ENCODE measurements around the gene MACROD2. TPM values are rescaled to one million over a fixed set of nuclear protein-coding genes. Genes with fewer than 3 reads are reported as not detected.
A peak's percentile ranks its signal among the peaks of the same experiment; 100 is the strongest.

The MACROD2 gene
- polyA plus RNA-seq, 1 experiment: 0.47 TPM

DNA sequence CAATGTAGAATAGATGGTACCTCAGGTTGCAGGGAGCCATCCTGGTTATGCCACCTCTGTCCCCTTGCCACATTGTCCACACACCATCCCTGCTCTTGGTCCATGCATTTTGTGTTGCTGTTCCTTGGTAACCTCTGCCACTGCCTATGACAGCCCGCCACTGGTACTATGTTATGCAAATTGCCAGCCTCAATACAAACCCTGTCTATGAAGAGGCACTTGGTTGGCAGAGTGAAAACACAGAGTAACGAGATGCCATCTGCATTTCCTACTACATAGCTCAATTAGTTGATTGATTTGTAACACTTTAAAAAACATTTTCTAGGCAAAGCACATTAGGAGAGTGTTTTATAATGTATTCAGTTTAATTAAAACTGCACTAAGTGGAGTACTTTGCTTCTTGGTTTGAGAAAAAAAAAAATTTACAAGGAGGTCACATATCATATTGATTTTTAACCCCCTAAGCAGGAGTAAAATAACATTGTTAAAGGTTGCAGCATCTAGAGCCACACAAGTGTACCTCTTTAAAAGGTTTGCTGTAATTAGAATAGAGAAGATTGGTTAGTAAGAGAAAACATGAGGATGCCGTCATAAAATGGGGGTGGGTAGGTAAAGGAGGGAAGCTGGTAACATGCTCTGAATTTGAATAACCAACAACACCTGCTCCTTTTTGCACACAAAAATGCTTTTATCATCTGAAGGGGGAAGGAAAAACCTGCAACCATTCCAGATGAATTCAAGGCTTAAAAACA lies 1760.9 kb downstream of the MACROD2 start:
- Histone ChIP-seq H3K4me3 (ENCODE audit: low read depth, low read length) (no peak overlapping the region), H3K36me3 (ENCODE audit: control insufficient read depth, insufficient read depth, low read length) (no peaks in the 10 kb centered on the region), H3K27me3 (ENCODE audit: control insufficient read depth, insufficient read depth, low read length) (no peaks in the 10 kb centered on the region)
- TF ChIP-seq, protein P1, sequence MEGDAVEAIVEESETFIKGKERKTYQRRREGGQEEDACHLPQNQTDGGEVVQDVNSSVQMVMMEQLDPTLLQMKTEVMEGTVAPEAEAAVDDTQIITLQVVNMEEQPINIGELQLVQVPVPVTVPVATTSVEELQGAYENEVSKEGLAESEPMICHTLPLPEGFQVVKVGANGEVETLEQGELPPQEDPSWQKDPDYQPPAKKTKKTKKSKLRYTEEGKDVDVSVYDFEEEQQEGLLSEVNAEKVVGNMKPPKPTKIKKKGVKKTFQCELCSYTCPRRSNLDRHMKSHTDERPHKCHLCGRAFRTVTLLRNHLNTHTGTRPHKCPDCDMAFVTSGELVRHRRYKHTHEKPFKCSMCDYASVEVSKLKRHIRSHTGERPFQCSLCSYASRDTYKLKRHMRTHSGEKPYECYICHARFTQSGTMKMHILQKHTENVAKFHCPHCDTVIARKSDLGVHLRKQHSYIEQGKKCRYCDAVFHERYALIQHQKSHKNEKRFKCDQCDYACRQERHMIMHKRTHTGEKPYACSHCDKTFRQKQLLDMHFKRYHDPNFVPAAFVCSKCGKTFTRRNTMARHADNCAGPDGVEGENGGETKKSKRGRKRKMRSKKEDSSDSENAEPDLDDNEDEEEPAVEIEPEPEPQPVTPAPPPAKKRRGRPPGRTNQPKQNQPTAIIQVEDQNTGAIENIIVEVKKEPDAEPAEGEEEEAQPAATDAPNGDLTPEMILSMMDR (IDR thresholded peaks at IDR 0.05; ENCODE audit: insufficient read depth, low read depth, low read length): no peak
- ChIA-PET CTCF (interaction anchor here (0.6 kb wide), 1 partner anchor 471 kb away, joined by 3 read pairs; no protein-coding TSS in a partner anchor), POLR2A (no interaction called here)
- DNase-seq (ENCODE audit: low read depth): no peak

DNA sequence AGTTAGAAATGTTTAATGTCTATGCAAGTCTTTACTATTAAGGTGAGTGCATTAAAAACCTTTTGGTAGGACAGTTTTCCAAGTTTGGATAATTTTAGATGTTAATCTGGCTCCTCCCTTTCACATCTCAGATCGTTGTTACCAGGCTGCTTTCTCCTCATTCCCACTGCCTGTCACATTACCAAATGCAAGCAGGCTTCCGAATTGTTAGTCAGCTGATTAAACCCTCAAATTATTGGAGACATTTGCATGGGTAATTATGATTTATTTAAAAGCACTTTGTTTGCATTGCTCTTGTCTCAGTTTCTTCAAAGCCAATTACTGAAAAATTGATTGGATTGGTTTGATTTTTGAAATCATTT lies 1761.4 kb downstream of the MACROD2 start:
- no peaks in the 10 kb centered on the region for H3K27me3 ChIP-seq (ENCODE audit: control insufficient read depth, insufficient read depth, low read length)
- ChIA-PET POLR2A (no interaction called here), CTCF (interaction anchor here (0.6 kb wide), 2 partner anchors 471 to 845 kb away, joined by 3 read pairs; no protein-coding TSS in a partner anchor)
- H3K36me3 ChIP-seq (ENCODE audit: control insufficient read depth, insufficient read depth, low read length): no peaks in the 10 kb centered on the region
- H3K4me3 ChIP-seq (ENCODE audit: low read depth, low read length): no peak overlapping the region
- DNase-seq (ENCODE audit: low read depth): no peak
- TF ChIP-seq, protein P1 (IDR thresholded peaks at IDR 0.05; ENCODE audit: insufficient read depth, low read depth, low read length): no peak

DNA sequence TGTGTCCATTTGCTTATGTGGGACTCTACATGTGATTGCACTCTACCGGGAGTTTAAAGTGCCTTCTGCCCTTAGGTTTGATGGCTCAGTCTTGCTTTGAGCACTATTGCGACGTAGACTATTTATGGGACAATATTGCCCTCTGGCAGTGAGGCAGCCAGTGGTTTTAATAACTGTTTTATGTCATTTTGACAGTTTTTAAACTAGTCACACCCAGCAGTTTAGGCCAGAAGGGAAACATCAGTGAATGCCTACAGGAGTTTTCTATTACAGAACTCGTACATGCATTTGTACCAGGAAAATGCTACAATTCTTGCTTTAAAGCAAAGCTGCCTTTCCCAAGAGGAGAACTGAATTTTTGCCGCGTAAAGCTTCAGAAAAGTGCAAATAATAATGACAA lies 1764.3 kb downstream of the MACROD2 start:
- CTCF ChIA-PET: interaction anchor here (1.4 to 1.5 kb wide), 2 partner anchors 12 to 1422 kb away, joined by 3 to 6 read pairs; partner anchors contain the start of gene FLRT3
- Histone ChIP-seq H3K4me3 (ENCODE audit: low read depth, low read length) (no peak overlapping the region), H3K36me3 (ENCODE audit: control insufficient read depth, insufficient read depth, low read length) (no peaks in the 10 kb centered on the region), H3K27me3 (ENCODE audit: control insufficient read depth, insufficient read depth, low read length) (no peaks in the 10 kb centered on the region)
- DNase-seq (ENCODE audit: low read depth): peak; percentile 18
- POLR2A ChIA-PET: no interaction called here
- TF ChIP-seq, protein P1 (IDR thresholded peaks at IDR 0.05; ENCODE audit: insufficient read depth, low read depth, low read length): peak; percentile 28; the same call in 1 of the 2 replicates

DNA sequence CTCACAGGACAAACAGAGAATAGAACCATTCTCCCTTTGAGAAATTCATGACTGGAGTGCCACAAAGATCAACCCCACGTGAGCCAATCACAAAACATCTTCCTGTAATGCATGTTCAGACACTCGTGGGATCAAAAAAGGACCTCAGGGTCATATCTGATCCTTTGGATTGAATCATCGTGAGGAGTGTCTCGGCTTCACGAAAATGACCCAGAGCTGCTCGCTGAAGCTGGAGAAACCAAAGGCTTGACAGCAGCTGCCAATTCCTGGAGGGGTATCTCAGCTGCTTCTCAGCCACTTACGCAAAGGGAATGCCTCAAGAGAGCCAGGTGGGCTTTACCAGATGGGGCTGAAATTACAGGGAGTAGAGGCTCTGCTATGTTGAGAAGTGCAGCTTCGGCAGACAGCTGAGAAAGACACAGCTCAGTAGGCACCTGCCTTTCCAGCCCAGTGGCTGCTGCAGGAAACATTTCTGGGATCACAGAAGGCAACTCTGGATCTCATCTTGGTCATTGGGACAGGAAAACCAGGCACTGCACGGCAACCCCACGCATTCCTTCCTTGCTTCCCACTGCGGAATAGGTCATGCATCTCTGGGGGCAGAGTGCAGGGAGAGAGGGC lies 1764.8 kb downstream of the MACROD2 start:
- H3K27me3 ChIP-seq (ENCODE audit: control insufficient read depth, insufficient read depth, low read length): no peaks in the 10 kb centered on the region
- DNase-seq (ENCODE audit: low read depth): no peak
- H3K4me3 ChIP-seq (ENCODE audit: low read depth, low read length): no peak overlapping the region
- CTCF ChIA-PET: interaction anchor here (1.4 to 1.5 kb wide), 2 partner anchors 13 to 1423 kb away, joined by 3 to 6 read pairs; partner anchors contain the start of gene FLRT3
- TF ChIP-seq, protein P1 (IDR thresholded peaks at IDR 0.05; ENCODE audit: insufficient read depth, low read depth, low read length): no peak
- POLR2A ChIA-PET: no interaction called here
- H3K36me3 ChIP-seq (ENCODE audit: control insufficient read depth, insufficient read depth, low read length): no peaks in the 10 kb centered on the region

DNA sequence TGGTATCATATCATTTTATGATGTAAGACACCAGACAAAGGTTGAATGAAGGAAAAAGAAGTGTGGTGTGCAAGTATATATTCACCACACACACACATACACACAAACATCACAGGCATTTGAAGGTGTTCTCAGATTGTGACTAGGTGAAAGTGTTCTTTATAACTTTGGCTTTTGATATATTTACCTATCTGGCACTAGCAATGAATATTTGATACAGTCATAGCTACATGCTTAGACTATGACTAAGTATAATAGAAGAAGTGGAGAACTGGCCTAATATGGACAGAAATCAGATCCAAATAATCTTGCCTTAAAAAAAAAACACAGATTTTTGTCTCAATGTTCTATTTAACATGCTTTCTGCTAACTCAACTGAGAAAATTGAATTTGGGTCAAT lies 1768.0 kb downstream of the MACROD2 start:
- CTCF ChIA-PET: no interaction called here
- no peak for DNase-seq (ENCODE audit: low read depth)
- POLR2A ChIA-PET: interaction anchor here (0.7 kb wide), 1 partner anchor 1147 kb away, joined by 8 read pairs; no protein-coding TSS in a partner anchor
- no peaks in the 10 kb centered on the region for H3K36me3 ChIP-seq (ENCODE audit: control insufficient read depth, insufficient read depth, low read length)
- TF ChIP-seq, protein P1 (IDR thresholded peaks at IDR 0.05; ENCODE audit: insufficient read depth, low read depth, low read length): no peak
- H3K27me3 ChIP-seq (ENCODE audit: control insufficient read depth, insufficient read depth, low read length): no peaks in the 10 kb centered on the region
- H3K4me3 ChIP-seq (ENCODE audit: low read depth, low read length): no peak overlapping the region

Measured in BJ (cell line).